NCI-H2081 treated with DMSO at 0.1 percent for 48 hours (cell line): ENCODE measurements around the gene FKBP1B.
"Not testable (repeated sequence)": the region's sequence is repeated elsewhere in the genome, so short reads cannot be mapped to it uniquely, and the experiment has no call there.

Experiments
- DNase-seq: peaks from one replicate; lab custom pipeline; 2025; lab: John Stamatoyannopoulos, UW

The FKBP1B gene

GRCh38 chr2:24072259-24072658, 22.7 kb downstream of the FKBP1B start:
- DNase-seq: no peak

- no peak for DNase-seq
Observed at GRCh38 chr2:24073816-24074215, 24.3 kb downstream of the FKBP1B start.

- DNase-seq: no peak
Observed at GRCh38 chr2:24075259-24075658, 25.7 kb downstream of the FKBP1B start.

- DNase-seq: peak; percentile 97
Observed at GRCh38 chr2:24075915-24076848, 26.6 kb downstream of the FKBP1B start, which contains the start of gene SF3B6. TSS of gene SF3B6 (minus strand) at chr2:24076326. CDS start at chr2:24076229, 97 bp downstream.

GRCh38 chr2:24076849-24077534, 27.5 kb downstream of the FKBP1B start:
- no peak for DNase-seq

GRCh38 chr2:24077535-24077877, 28.0 kb downstream of the FKBP1B start:
- DNase-seq: no peak

- DNase-seq: no peak
Observed at GRCh38 chr2:24077879-24078278, 28.3 kb downstream of the FKBP1B start.

GRCh38 chr2:24080701-24081100, 31.2 kb downstream of the FKBP1B start:
- no peak for DNase-seq

- no peak for DNase-seq
Observed at GRCh38 chr2:24082787-24083566, 33.4 kb downstream of the FKBP1B start.

GRCh38 chr2:24083567-24084385, 34.2 kb downstream of the FKBP1B start:
- peak; percentile 48 for DNase-seq

- DNase-seq: peak; percentile 64
Observed at GRCh38 chr2:24084386-24085199, 35.1 kb downstream of the FKBP1B start, which contains the start of gene TP53I3. TSS of gene TP53I3 (minus strand) at chr2:24084834. CDS start at chr2:24084326, 508 bp downstream.

GRCh38 chr2:24085200-24085489, 35.6 kb downstream of the FKBP1B start:
- no peak for DNase-seq

- DNase-seq: no peak
Observed at GRCh38 chr2:24086241-24086640, 36.7 kb downstream of the FKBP1B start.

- no peak for DNase-seq
Observed at GRCh38 chr2:24087032-24087431, 37.5 kb downstream of the FKBP1B start.

GRCh38 chr2:24088821-24089359, 39.3 kb downstream of the FKBP1B start:
- no peak for DNase-seq

GRCh38 chr2:24093270-24093669, 43.7 kb downstream of the FKBP1B start:
- DNase-seq: not testable (repeated sequence)

- not testable (repeated sequence) for DNase-seq
Observed at GRCh38 chr2:24095171-24095677, 45.7 kb downstream of the FKBP1B start.

GRCh38 chr2:24100732-24101131, 51.2 kb downstream of the FKBP1B start:
- not testable (repeated sequence) for DNase-seq

- DNase-seq: no peak
Observed at GRCh38 chr2:24101992-24102391, 52.5 kb downstream of the FKBP1B start.

- no peak for DNase-seq
Observed at GRCh38 chr2:24102677-24103076, 53.1 kb downstream of the FKBP1B start.
